ENCODE data around the gene TMEM229B.

The TMEM229B gene

GRCh38 chr14:67423424-67423823 is 65.1 kb downstream of the TMEM229B start:
- no peak for DNase-seq (ENCODE audit: low read depth)

GRCh38 chr14:67421356-67422224 is 66.9 kb downstream of the TMEM229B start:
- no peak for DNase-seq (ENCODE audit: low read depth)
